Right ventricle myocardium superior (tissue), 1 donor: ENCODE measurements around the gene PPA1. TPM values are rescaled to one million over a fixed set of nuclear protein-coding genes. Genes with fewer than 3 reads are reported as not detected.
"Not testable (repeated sequence)": the region's sequence is repeated elsewhere in the genome, so short reads cannot be mapped to it uniquely, and the experiment has no call there.

Source experiments
- ATAC-seq: fragments of 200-7000 bp; cut with Tn5 transposase; one replicate; pipeline ENCODE4 v1.9.1; 2020; ENCODE audit warnings: mild to moderate bottlenecking; ENCODE audit not compliant: poor library complexity
- DNase-seq: peaks from one replicate; pipeline ENCODE4 v3.0.0-alpha.2; 2020
- intact Hi-C: fragments of 100-400 bp; cut with DNase I; formaldehyde crosslinking; loops from one replicate; pipeline ENCODE4 v1.11.2; 2022
- total RNA-seq: library from RNA; stranded (reverse); fragmentation: NEBNext Ultra II Directional; extraction: Animal tissue kit (Norgen Biotek cat#: 25700); gene quantifications from one replicate; pipeline ENCODE4 v1.2.1, GENCODE V29; 2021
- donor health status: DM: no; HTN: yes; CAD: no; lungs with severe emphysema.

The PPA1 gene
- total RNA-seq, 1 donor from 2014 or later: 96.6 TPM

GRCh38 chr10:70257816-70258215 is 24.6 kb upstream of the PPA1 start:
- ATAC-seq, intact Hi-C loops, DNase-seq: not testable (repeated sequence)

GRCh38 chr10:70256463-70256862 is 23.2 kb upstream of the PPA1 start:
- ATAC-seq (no peak), DNase-seq (no peak)
- intact Hi-C loops: no loop called here

- intact Hi-C loops: no loop called here
- no peak for DNase-seq
Measured at GRCh38 chr10:70255329-70256299, 22.4 kb upstream of the PPA1 start.

GRCh38 chr10:70254778-70255328 is 21.6 kb upstream of the PPA1 start:
- no peak for ATAC-seq
- no peak for DNase-seq

More at GRCh38 chr10:70255329-70256299, 22.4 kb upstream of the PPA1 start:
- no peak for ATAC-seq

GRCh38 chr10:70253878-70254765 is 20.9 kb upstream of the PPA1 start:
- DNase-seq: no peak
- intact Hi-C loops: no loop called here
- no peak for ATAC-seq

More at GRCh38 chr10:70254778-70255328, 21.6 kb upstream of the PPA1 start:
- intact Hi-C loops: no loop called here

- intact Hi-C loops: no loop called here
- ATAC-seq: no peak
- DNase-seq: no peak
Measured at GRCh38 chr10:70250961-70251680, 17.9 kb upstream of the PPA1 start.

GRCh38 chr10:70247360-70247759 is 14.1 kb upstream of the PPA1 start:
- ATAC-seq (no peak), DNase-seq (no peak)
- intact Hi-C loops: no loop called here

GRCh38 chr10:70241081-70241480 is 7.9 kb upstream of the PPA1 start:
- DNase-seq: no peak
- ATAC-seq: no peak
- intact Hi-C loops: no loop called here

- intact Hi-C loops, ATAC-seq, DNase-seq: not testable (repeated sequence)
Measured at GRCh38 chr10:70239986-70240385, 6.8 kb upstream of the PPA1 start.

GRCh38 chr10:70239077-70239976 is 6.1 kb upstream of the PPA1 start:
- ATAC-seq, intact Hi-C loops: not testable (repeated sequence)

GRCh38 chr10:70237958-70238536 is 4.8 kb upstream of the PPA1 start:
- intact Hi-C loops, DNase-seq, ATAC-seq: not testable (repeated sequence)

More at GRCh38 chr10:70239077-70239976, 6.1 kb upstream of the PPA1 start:
- not testable (repeated sequence) for DNase-seq

- intact Hi-C loops: no loop called here
- ATAC-seq (peak; percentile 10), DNase-seq (no peak)
Measured at GRCh38 chr10:70234668-70235447, 1.6 kb upstream of the PPA1 start.

GRCh38 chr10:70233939-70234300 is 691 bp upstream of the PPA1 start:
- ATAC-seq: no peak
- intact Hi-C loops: no loop called here
- DNase-seq: no peak

GRCh38 chr10:70232859-70233108 is 445 bp downstream of the PPA1 start:
- ATAC-seq (no peak), DNase-seq (no peak)
- intact Hi-C loops: no loop called here

GRCh38 chr10:70232155-70232858 is 922 bp downstream of the PPA1 start:
- intact Hi-C loops: no loop called here
- peak; percentile 56 for DNase-seq
- ATAC-seq: peak; percentile 19

- no peak for ATAC-seq
- intact Hi-C loops: no loop called here
- DNase-seq: no peak
Measured at GRCh38 chr10:70228491-70228890, 4.7 kb downstream of the PPA1 start.
